ENCODE data around the gene ATP6V0E2. TPM values are rescaled to one million over a fixed set of nuclear protein-coding genes. Genes with fewer than 3 reads are reported as not detected.

The ATP6V0E2 gene
- polyA plus RNA-seq, 1 donor: 6.6 TPM

DNA sequence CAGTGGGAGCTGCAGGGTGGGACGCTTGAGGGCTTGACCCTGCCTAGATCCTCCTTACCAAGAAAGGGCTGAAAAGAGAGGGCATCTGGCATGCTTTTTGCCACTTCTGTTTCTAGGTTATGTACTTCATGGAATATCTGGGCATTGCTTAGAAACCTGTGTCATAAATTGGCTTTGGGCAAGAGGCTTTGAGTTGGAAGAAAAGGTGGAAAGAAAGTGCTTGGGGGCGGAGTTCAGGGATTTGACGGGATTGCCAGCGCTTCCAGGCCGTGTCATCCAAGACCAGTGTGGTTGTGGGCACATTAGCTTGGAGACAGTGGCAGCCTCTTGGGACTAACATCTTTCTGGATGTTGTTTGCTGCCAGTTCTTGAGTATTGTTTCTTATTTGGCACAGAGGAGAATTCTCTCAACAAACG is 34.8 kb upstream of the ATP6V0E2 start:
- peak; percentile 33 for DNase-seq

- no peak for DNase-seq
These were observed 33.8 kb upstream of the ATP6V0E2 start for GRCh38 chr7:149839933-149840332.

GRCh38 chr7:149843566-149843965 is 30.2 kb upstream of the ATP6V0E2 start:
- no peak for DNase-seq

- DNase-seq: no peak
These were observed 29.3 kb upstream of the ATP6V0E2 start for GRCh38 chr7:149844445-149844844.

DNA sequence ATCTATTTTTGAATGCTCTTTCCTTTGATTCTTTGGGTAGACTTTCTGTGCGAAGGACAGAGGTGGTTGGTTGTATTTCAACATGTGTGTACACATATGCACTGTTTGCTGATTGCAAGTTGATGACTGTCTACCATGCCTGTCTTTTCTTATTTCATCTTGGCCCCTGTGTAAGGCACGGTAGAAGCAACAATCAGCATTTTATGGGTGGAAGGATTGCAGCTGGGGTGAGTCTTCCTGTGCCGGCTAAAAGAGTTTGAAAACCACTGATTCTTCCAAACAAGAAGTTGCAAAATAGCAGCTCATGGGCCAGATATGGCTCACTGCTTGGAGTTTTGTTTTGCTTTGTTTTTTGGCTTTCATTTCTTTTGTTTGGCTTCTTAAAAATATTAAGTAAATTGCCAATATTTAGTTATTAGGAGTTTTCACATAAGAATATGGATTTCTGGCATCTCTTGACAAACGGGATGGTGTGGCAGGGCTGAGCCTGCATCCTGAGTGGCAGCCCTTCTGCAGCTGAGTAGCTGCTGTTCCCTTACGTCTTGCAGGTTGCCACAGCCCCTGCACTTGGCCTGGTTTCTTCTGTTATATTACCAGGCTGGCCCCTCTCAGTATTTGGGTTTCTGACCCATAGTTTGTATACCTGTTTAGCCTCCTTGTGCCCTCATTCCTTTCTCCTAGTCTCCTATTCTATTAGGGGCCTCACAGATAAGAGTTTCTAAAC is 28.4 kb upstream of the ATP6V0E2 start:
- no peak for DNase-seq

GRCh38 chr7:149846021-149846420 is 27.7 kb upstream of the ATP6V0E2 start:
- DNase-seq: no peak

GRCh38 chr7:149846436-149847046 is 27.2 kb upstream of the ATP6V0E2 start:
- DNase-seq: no peak

DNA sequence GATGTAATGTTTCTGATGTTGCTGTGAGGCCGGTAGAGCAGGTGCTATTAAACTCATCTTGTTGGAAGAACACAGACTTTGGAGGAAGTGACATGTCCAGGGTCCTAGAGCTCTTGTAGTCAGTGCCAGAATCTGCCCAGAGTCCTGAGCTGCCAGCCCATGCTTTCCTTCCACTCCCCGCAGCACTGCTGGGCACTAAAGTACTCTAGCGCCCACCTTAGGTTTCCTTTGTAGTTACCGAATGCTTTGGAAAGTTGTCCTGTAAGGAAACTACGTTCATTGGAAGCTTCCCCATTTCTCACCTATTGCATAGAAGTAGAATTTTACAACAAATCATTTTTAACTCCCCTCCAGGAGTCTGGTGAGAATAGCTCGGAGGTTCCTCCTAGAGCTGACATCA is 24.6 kb upstream of the ATP6V0E2 start:
- DNase-seq: no peak

DNA sequence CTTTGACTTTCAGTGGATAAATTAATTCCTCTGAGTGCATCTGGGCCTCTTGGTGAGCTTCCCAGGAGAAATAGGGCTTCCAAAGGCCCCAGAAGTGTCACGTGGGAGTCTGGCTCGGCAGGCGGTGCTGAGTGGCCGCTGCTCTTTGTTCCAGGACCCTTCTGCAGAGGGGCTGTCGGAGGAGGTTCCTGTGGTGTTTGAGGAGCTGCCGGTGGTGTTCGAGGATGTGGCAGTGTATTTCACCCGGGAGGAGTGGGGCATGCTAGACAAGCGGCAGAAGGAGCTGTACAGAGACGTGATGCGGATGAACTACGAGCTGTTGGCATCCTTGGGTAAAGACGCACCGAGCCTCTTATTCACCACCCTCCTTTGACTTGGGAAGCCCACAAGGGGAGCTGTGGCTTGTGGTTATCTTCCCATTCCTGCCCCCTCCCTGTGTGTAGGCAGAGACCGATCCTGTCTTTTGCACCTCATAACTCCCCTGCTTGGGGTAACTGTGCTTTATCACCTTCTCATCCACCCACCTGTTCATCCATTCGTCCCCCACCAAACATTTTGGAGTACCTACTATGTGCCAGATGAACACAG is 23.7 kb upstream of the ATP6V0E2 start:
- DNase-seq: no peak

- DNase-seq: no peak
These were observed 23.1 kb upstream of the ATP6V0E2 start for GRCh38 chr7:149850716-149851115.

GRCh38 chr7:149851449-149851848 is 22.3 kb upstream of the ATP6V0E2 start:
- no peak for DNase-seq

- DNase-seq: no peak
These were observed 20.6 kb upstream of the ATP6V0E2 start for GRCh38 chr7:149853157-149853556.

DNA sequence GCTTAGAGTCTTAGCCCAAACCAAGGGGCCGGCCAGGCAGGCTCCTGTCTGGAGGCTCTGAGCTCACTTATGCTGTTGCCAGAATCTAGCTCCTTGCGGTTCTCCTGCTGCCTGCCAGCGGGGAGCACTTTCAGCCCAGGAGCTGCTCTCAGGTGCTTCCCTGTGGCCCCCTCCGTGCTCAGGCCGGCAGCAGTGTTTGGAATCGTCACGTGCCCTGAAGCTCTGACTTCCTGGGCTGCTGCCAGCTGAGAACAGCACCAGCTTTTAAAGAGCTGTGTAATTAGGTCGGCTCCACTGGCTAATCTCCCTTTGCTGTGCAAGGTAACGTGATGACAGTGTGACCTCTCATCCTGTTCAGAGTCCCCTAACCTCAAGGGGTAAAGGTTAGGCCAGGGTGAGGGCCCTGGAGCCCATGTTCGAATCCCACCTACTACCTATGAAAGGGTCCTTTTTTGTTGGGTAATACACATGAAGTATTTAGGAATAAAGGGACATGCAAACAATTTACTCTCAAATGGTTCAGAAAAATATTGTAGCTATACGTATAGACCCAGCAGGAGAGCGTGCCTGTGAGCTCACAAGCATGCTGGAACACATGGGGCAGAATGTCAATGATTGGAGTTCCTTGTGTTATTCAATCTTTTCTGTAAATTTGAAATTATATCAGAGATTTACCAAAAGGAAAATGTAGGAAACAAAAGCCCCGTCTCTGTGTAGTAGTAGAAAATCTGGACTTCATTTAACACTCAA is 19.0 kb upstream of the ATP6V0E2 start:
- peak; percentile 23 for DNase-seq

GRCh38 chr7:149855361-149856305 is 18.1 kb upstream of the ATP6V0E2 start:
- DNase-seq: no peak

- no peak for DNase-seq
These were observed 17.2 kb upstream of the ATP6V0E2 start for GRCh38 chr7:149856583-149856982.

- DNase-seq: no peak
These were observed 14.4 kb upstream of the ATP6V0E2 start for GRCh38 chr7:149859369-149859768.

DNA sequence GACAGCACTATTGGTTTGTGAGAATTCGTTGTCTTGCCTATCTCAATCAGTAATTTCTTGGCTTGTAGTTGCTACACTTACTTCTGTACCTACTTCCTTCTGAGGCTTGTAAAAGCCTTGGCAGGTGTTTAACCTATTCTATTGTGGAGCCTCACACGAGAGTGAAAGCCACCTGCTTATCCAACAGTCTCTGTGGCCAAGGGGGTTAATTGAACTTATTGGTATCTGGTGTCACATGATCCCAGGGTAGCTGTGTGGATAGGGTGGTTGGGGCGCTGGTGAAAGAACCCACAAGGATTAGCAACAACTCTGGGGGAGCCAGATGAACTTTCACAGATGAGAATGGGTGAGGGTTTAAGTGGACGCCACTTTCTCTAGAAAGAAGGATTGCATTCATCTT is 13.9 kb upstream of the ATP6V0E2 start:
- DNase-seq: no peak

GRCh38 chr7:149860821-149861727 is 12.7 kb upstream of the ATP6V0E2 start:
- DNase-seq: no peak

DNA sequence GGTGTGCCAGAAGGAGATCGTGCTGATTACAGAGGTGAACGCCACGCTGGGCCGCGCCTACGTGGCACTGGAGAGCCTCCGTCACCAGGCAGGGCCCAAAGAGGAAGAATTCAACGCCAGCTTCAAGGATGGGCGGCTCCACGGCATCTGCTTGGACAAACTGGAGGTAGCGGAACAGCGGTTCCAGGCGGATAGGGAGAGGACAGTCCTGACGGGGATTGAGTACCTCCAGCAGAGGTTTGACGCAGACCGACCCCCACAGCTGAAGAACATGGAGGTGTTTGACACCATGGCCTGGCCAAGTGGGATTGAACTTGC is 12.1 kb upstream of the ATP6V0E2 start:
- DNase-seq: no peak

DNA sequence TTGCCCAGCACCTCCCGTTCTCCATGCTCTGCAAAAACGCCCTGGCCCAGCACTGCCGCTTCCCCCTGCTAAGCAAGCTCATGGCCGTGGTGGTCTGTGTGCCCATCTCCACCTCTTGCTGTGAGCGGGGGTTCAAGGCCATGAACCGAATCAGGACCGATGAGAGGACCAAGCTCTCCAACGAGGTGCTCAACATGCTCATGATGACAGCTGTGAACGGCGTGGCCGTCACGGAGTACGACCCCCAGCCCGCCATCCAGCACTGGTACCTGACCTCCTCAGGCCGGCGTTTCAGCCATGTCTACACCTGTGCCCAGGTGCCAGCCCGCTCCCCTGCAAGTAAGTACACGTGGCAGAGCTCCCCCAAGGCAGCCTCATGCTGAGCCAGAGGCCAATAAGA is 11.6 kb upstream of the ATP6V0E2 start:
- no peak for DNase-seq

GRCh38 chr7:149863500-149863899 is 10.3 kb upstream of the ATP6V0E2 start:
- no peak for DNase-seq
